Ishikawa (cell line): ENCODE measurements around the gene CDK7.

Source experiments
- EP300 ChIP-seq: IDR thresholded peaks from 2 replicates; pipeline ENCODE4 v1.6.1; 2012; ENCODE audit warnings: borderline replicate concordance
- FOXM1 ChIP-seq: IDR thresholded peaks from 2 replicates; pipeline ENCODE4 v1.6.1; 2012; ENCODE audit warnings: low read depth, borderline replicate concordance
- NFIC ChIP-seq: IDR thresholded peaks from 2 replicates; pipeline ENCODE4 v1.6.1; 2012
- TAF1 ChIP-seq: IDR thresholded peaks from 2 replicates; pipeline ENCODE4 v1.6.1; 2012; ENCODE audit warnings: low read depth, mild to moderate bottlenecking
- TCF12 ChIP-seq: IDR thresholded peaks from 2 replicates; pipeline ENCODE4 v1.6.1; 2012; ENCODE audit warnings: low read depth
- ZBTB7A ChIP-seq: IDR thresholded peaks from 2 replicates; pipeline ENCODE4 v1.6.1; 2012; ENCODE audit warnings: low read depth
- TF ChIP-seq, protein P1 (sequence below): IDR thresholded peaks from 2 replicates; pipeline ENCODE4 v1.6.1; 2012; ENCODE audit warnings: low read depth, mild to moderate bottlenecking
- TF ChIP-seq, protein P2 (sequence below): IDR thresholded peaks from 2 replicates; pipeline ENCODE4 v1.6.1; 2012

DNA sequence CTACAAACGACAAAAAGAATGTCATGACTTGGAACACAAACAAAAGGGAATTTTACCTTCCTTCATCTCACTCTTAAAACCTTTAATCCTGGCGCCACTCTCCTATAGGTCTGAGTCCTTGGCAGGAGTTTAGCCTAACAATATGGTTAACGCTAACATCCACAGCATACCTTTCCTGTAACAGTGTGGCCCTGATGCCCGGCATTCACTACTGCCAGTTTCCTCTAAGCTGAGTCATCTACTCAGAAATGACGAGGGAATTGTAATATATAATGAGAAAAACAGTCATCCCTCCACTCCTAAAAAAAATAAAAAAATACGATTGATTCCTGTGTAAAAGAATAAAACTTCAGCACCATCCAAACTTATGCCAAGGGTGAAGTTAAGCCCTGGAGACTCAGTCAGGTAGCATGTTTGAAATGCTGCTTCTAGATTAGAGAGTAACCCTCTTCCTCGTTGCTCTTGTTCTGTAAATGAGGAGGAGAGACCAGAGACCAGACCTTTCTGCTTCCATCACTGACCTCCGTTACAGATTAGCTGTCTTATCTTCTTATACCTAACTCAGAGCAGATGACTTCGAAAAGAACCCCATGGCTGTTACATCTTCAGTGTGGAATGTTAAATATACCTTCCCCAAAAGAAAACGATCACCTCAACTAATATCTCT is 60.5 kb downstream of the CDK7 start:
- no peak for TF ChIP-seq FOXM1
- TF ChIP-seq EP300 = no peak
- no peak for TF ChIP-seq TAF1
- no peak for TF ChIP-seq ZBTB7A
- no peak for TF ChIP-seq NFIC
- no peak for TF ChIP-seq TCF12
- TF ChIP-seq, protein P1, sequence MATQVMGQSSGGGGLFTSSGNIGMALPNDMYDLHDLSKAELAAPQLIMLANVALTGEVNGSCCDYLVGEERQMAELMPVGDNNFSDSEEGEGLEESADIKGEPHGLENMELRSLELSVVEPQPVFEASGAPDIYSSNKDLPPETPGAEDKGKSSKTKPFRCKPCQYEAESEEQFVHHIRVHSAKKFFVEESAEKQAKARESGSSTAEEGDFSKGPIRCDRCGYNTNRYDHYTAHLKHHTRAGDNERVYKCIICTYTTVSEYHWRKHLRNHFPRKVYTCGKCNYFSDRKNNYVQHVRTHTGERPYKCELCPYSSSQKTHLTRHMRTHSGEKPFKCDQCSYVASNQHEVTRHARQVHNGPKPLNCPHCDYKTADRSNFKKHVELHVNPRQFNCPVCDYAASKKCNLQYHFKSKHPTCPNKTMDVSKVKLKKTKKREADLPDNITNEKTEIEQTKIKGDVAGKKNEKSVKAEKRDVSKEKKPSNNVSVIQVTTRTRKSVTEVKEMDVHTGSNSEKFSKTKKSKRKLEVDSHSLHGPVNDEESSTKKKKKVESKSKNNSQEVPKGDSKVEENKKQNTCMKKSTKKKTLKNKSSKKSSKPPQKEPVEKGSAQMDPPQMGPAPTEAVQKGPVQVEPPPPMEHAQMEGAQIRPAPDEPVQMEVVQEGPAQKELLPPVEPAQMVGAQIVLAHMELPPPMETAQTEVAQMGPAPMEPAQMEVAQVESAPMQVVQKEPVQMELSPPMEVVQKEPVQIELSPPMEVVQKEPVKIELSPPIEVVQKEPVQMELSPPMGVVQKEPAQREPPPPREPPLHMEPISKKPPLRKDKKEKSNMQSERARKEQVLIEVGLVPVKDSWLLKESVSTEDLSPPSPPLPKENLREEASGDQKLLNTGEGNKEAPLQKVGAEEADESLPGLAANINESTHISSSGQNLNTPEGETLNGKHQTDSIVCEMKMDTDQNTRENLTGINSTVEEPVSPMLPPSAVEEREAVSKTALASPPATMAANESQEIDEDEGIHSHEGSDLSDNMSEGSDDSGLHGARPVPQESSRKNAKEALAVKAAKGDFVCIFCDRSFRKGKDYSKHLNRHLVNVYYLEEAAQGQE = no peak
- TF ChIP-seq, protein P2, sequence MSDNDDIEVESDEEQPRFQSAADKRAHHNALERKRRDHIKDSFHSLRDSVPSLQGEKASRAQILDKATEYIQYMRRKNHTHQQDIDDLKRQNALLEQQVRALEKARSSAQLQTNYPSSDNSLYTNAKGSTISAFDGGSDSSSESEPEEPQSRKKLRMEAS = no peak
